Measurements from ENCODE around the gene TM4SF20.

GRCh38 chr2:227406177-227407031 is 27.3 kb upstream of the TM4SF20 start:
- peak; percentile 23; the same call in 1 of the 2 replicates for TF ChIP-seq CTCF (IDR thresholded peaks at IDR 0.05)
- no peak for TF ChIP-seq ELF4 (CRISPR knock-in tag; IDR thresholded peaks at IDR 0.05; ENCODE audit: low read depth)
- TF ChIP-seq MAX (CRISPR knock-in tag; IDR thresholded peaks at IDR 0.05): no peak
- TF ChIP-seq TEAD4 (CRISPR knock-in tag; IDR thresholded peaks at IDR 0.05): no peak
- TF ChIP-seq, protein P1, sequence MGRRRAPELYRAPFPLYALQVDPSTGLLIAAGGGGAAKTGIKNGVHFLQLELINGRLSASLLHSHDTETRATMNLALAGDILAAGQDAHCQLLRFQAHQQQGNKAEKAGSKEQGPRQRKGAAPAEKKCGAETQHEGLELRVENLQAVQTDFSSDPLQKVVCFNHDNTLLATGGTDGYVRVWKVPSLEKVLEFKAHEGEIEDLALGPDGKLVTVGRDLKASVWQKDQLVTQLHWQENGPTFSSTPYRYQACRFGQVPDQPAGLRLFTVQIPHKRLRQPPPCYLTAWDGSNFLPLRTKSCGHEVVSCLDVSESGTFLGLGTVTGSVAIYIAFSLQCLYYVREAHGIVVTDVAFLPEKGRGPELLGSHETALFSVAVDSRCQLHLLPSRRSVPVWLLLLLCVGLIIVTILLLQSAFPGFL (CRISPR knock-in tag; IDR thresholded peaks at IDR 0.05; ENCODE audit: borderline replicate concordance): no peak
- no peak for TF ChIP-seq ESRRA (CRISPR knock-in tag; IDR thresholded peaks at IDR 0.05; ENCODE audit: borderline replicate concordance)
- no peak for TF ChIP-seq E2F4 (CRISPR knock-in tag; IDR thresholded peaks at IDR 0.05; ENCODE audit: borderline replicate concordance, low read depth)
- no peak for TF ChIP-seq NR2C2 (CRISPR knock-in tag; IDR thresholded peaks at IDR 0.05)
- no peak for TF ChIP-seq ZNF232 (CRISPR knock-in tag; IDR thresholded peaks at IDR 0.05)

Measured in WTC11 (cell line).